Psoas muscle (tissue), 8 donors: ENCODE measurements around the gene CHN2. TPM values are rescaled to one million over a fixed set of nuclear protein-coding genes. Genes with fewer than 3 reads are reported as not detected.

Experiments
- ATAC-seq, 4 donors: fragments of 200-7000 bp; cut with Tn5 transposase; one replicate each; pipeline ENCODE4 v1.9.1; 2020; ENCODE audit warnings: moderate library complexity in 3 of 4, mild to moderate bottlenecking in 2 of 4
- DNase-seq, 2 donors: peaks; one replicate each; pipeline ENCODE4 v3.0.0-alpha.2; 2020
- H3K27ac ChIP-seq: fragments of 200-600 bp; one replicate; pipeline ENCODE4 v1.8.0; 2022
- H3K27me3 ChIP-seq, 3 donors: fragments of 200-600 bp in 1 of 3; one replicate each; pipeline versions ENCODE4 v1.6.1 to v1.8.0; 2013 to 2022; ENCODE audit warnings: low read length in 2 of 3, mild to moderate bottlenecking in 2 of 3, moderate library complexity in 1 of 3; ENCODE audit not compliant: insufficient read depth in 3 of 3
- H3K36me3 ChIP-seq, 2 donors: fragments of 200-600 bp in 1 of 2; one replicate each; pipeline versions ENCODE4 v1.6.1 to v1.8.0; 2013 to 2022; ENCODE audit warnings: low read depth in 1 of 2, mild to moderate bottlenecking in 1 of 2, moderate library complexity in 1 of 2; ENCODE audit not compliant: insufficient read depth in 1 of 2
- H3K4me1 ChIP-seq: fragments of 200-600 bp; one replicate; pipeline ENCODE4 v1.8.0; 2022
- H3K4me3 ChIP-seq: fragments of 200-600 bp; one replicate; pipeline ENCODE4 v1.8.0; 2022; ENCODE audit warnings: mild to moderate bottlenecking
- H3K9me3 ChIP-seq: fragments of 200-600 bp; one replicate; pipeline ENCODE4 v1.8.0; 2022
- WGBS, 3 donors: extraction: QIAGEN DNeasy Blood & Tissue Kit; methylation state at CpG; one replicate each; pipeline versions ENCODE4 v1.1.6 to v1.1.7; 2013; 5-methylcytosine and 5-hydroxymethylcytosine counted together
- intact Hi-C, 2 donors: fragments of 100-400 bp; cut with DNase I; formaldehyde crosslinking; loops; one replicate each; pipeline versions ENCODE4 v1.11.0 to v1.14.2; 2022
- polyA plus RNA-seq, 3 donors: library from polyadenylated mRNA; stranded (reverse); fragments of 200-250 nt; gene quantifications; one replicate each; pipeline ENCODE4 v1.2.3, GENCODE V29; 2013
- total RNA-seq, 4 donors: library from RNA; stranded (reverse); fragmentation: NEBNext Ultra II Directional in 2 of 4; extraction: Animal tissue kit (Norgen Biotek cat#: 25700) in 2 of 4; gene quantifications; one replicate each; pipeline versions ENCODE4 v1.2.1 to v1.2.4, GENCODE V29; 2021 to 2023
- TF ChIP-seq, protein P1 (sequence below): fragments of 200-600 bp; IDR thresholded peaks from one replicate; pipeline ENCODE4 v1.8.0; 2022; ENCODE audit warnings: antibody characterized with exemption
- donor health status: healthy with polysubstance abuse.
- donor health status: DM: no; HTN: no; CAD: no; lungs with moderate emphysema.
- donor health status: Bipolar disorder and iron deficiency.
- donor health status: healthy.
- donor health status: DM: yes; HTN: yes; CAD: no.
- donor health status: DM: no; HTN: no; CAD: no.
- donor health status: DM: no; HTN: no; CAD: no.
- donor health status: DM: yes; HTN: yes; CAD: no.

CHN2 gene
- total and polyA plus RNA-seq, 7 donors = 0.43 to 18.1 (median 2.3) TPM

DNA sequence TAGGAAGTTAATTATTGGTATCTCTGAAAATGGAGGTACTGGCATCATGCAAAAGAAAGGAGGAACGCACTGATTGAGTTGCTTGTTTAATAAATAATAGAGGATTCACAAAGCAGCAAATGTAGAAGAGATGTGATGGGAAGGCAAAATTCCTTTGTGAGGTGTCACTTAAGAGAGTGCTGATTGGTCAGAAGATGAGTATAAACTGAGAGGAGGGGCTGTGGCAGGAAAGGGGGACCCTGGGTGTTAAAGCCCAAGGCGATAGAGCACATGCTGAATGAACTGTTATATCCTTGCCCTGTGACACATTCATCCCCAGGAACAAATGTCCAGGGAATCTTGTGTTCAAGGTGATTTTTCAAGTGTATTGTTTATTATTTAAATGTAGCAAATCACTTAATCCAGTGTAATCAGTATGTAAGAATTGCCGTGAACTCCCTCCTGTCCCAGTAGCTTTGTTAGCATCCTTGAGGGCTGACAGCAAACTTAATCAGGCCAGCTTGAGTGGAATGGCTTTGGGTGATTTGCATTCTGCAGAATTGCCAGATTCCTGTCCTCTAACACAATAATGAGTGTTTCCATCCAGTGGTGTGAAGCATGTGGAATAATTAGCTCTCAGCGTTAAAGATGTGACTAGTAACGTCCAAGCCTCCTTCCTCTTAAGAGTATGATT, 111.9 kb downstream of the CHN2 start:
- ATAC-seq (no peak), DNase-seq (no peak)
- peaks cover 6% of the 10 kb centered on the region for H3K9me3 ChIP-seq
- TF ChIP-seq, protein P1, sequence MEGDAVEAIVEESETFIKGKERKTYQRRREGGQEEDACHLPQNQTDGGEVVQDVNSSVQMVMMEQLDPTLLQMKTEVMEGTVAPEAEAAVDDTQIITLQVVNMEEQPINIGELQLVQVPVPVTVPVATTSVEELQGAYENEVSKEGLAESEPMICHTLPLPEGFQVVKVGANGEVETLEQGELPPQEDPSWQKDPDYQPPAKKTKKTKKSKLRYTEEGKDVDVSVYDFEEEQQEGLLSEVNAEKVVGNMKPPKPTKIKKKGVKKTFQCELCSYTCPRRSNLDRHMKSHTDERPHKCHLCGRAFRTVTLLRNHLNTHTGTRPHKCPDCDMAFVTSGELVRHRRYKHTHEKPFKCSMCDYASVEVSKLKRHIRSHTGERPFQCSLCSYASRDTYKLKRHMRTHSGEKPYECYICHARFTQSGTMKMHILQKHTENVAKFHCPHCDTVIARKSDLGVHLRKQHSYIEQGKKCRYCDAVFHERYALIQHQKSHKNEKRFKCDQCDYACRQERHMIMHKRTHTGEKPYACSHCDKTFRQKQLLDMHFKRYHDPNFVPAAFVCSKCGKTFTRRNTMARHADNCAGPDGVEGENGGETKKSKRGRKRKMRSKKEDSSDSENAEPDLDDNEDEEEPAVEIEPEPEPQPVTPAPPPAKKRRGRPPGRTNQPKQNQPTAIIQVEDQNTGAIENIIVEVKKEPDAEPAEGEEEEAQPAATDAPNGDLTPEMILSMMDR = no peak
- WGBS, 3 donors = 73 to 78% (median 76%) methylated on average over 5 of the region's 5 CpGs
- no peaks in the 10 kb centered on the region for H3K36me3 ChIP-seq
- H3K27me3 ChIP-seq = peaks cover 0 to 2% (median 0%) of the 10 kb centered on the region in 3 donors
- H3K27ac ChIP-seq = no peak overlapping the region
- no peaks in the 10 kb centered on the region for H3K4me1 ChIP-seq
- intact Hi-C loops = no loop called here
- H3K4me3 ChIP-seq = no peak overlapping the region

DNA sequence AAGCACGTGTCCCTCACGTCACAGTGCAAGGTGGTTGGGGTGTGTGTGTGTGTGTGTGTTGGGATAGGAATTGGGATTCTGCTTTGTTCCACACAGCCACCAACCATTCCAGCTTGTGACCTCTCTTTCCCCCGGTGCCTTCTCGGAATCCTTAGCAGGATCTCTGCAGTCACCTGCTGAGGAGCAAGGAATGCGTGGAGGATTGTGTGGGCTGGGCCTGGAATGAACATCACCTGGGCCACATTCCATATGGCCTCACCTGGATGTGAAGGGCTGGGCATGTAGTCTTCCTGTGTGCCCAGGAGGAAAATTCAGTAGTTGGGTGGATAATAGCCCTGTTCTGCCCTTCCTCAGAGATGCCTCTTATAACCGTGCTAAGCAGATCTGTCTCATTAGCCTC, 113.8 kb downstream of the CHN2 start:
- no peak for ATAC-seq
- Histone ChIP-seq H3K36me3 (no peaks in the 10 kb centered on the region), H3K4me1 (no peaks in the 10 kb centered on the region), H3K27me3 (no peaks in the 10 kb centered on the region), H3K4me3 (no peak overlapping the region), H3K27ac (no peak overlapping the region), H3K9me3 (peaks cover 6% of the 10 kb centered on the region)
- WGBS, 3 donors = 86 to 96% (median 90%) methylated on average over 6 of the region's 6 CpGs
- intact Hi-C loops = no loop called here
- no peak for DNase-seq
- TF ChIP-seq, protein P1 = no peak

DNA sequence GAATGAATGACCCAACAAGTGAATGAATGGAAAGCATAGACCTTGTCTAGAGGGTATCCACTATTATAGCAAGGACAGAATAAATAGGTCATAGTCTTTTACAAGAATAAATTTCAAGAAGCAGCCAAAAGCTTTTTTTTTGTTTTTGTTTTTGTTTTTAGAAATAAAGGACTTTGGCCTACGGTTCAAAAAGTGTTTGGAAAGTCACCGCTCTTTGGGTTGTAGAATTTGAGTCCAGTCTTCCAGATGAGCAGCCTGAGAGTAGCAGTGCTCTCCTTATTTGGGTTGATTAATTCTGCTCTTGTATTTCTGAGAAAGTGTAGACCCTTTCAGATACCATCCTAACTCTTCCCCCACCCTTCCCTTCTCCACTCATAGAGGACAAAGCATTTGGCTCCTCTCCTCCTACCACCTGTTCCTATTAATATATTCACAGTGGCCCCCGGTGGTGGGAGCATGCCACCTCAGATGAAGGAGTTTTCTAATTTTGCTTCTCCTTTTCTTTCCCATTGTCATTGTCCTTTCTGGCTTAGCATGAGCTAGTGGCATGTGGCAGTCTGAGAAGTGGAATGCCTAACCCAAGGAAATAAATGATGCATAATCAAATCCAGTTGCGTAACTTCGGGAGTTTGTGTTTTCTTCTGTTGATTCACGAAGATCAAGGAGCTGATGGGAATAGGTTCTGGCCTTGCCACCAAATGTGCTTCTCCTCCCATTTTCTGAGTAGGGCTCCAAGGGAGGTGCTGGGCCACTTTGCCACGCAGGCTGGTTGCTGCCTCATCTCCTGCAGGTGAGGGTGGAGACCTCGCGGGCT, 114.7 kb downstream of the CHN2 start:
- WGBS, 3 donors = 83 to 91% (median 86%) methylated on average over 9 of the region's 9 CpGs
- Histone ChIP-seq H3K36me3 (no peaks in the 10 kb centered on the region), H3K27me3 (no peaks in the 10 kb centered on the region), H3K9me3 (peaks cover 6% of the 10 kb centered on the region), H3K27ac (no peak overlapping the region), H3K4me3 (no peak overlapping the region), H3K4me1 (no peaks in the 10 kb centered on the region)
- intact Hi-C loops = no loop called here
- DNase-seq (no peak), ATAC-seq (peak in 1 of 4 donors; percentile 51)
- TF ChIP-seq, protein P1 = no peak

DNA sequence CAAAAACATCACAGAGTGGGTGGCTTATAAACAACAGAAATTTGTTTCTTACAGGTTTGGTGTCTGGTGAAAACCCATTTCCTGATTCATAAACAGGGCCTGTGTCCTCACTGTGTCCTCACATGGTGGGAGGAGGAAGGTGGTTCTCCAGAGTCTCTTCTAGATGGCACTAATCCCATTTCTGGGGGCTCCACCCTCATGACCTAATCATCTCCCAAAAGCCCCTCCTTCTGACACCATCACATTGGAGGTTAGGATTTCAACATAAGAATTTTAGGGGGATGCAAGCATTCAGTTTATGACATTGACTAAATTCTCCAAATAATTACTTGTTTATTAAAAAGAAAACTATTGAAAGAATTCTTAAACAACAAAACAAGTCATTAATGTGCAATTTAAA, 116.0 kb downstream of the CHN2 start:
- ATAC-seq (no peak), DNase-seq (no peak)
- Histone ChIP-seq H3K4me1 (no peaks in the 10 kb centered on the region), H3K27me3 (no peaks in the 10 kb centered on the region), H3K4me3 (no peak overlapping the region), H3K9me3 (peaks cover 6% of the 10 kb centered on the region), H3K36me3 (no peaks in the 10 kb centered on the region), H3K27ac (no peak overlapping the region)
- TF ChIP-seq, protein P1 = no peak
- intact Hi-C loops = no loop called here
